Astrocyte of the cerebellum (primary cell): ENCODE measurements around the gene HLA-DMB.

Experiments
- DNase-seq: peaks from one replicate; pipeline ENCODE4 v3.0.0-alpha.2; 2011; ENCODE audit warnings: low read depth
- H3K4me3 ChIP-seq: 2 replicates; pipeline ENCODE4 v1.5.1; 2011; ENCODE audit warnings: mild to moderate bottlenecking, low read depth, low read length, moderate library complexity
- in situ Hi-C: cut with HindIII; loops from 2 replicates; pipeline ENCODE4 v1.10.0; 2017; ENCODE audit warnings: low sequenced_read_pairs
- TF ChIP-seq, protein P1 (sequence below): IDR thresholded peaks from 2 replicates; pipeline ENCODE4 v1.5.1; 2012; ENCODE audit warnings: low read length, low read depth, moderate library complexity, mild to moderate bottlenecking; ENCODE audit errors: missing control alignments

The HLA-DMB gene

GRCh38 chr6:32912951-32913350 is 27.9 kb downstream of the HLA-DMB start:
- DNase-seq: no peak
- no peak overlapping the region for H3K4me3 ChIP-seq
- TF ChIP-seq, protein P1, sequence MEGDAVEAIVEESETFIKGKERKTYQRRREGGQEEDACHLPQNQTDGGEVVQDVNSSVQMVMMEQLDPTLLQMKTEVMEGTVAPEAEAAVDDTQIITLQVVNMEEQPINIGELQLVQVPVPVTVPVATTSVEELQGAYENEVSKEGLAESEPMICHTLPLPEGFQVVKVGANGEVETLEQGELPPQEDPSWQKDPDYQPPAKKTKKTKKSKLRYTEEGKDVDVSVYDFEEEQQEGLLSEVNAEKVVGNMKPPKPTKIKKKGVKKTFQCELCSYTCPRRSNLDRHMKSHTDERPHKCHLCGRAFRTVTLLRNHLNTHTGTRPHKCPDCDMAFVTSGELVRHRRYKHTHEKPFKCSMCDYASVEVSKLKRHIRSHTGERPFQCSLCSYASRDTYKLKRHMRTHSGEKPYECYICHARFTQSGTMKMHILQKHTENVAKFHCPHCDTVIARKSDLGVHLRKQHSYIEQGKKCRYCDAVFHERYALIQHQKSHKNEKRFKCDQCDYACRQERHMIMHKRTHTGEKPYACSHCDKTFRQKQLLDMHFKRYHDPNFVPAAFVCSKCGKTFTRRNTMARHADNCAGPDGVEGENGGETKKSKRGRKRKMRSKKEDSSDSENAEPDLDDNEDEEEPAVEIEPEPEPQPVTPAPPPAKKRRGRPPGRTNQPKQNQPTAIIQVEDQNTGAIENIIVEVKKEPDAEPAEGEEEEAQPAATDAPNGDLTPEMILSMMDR: no peak
- in situ Hi-C loops: loop anchor here (5.0 kb wide), 1 partner anchor 34 kb away; no protein-coding TSS in a partner anchor

DNA sequence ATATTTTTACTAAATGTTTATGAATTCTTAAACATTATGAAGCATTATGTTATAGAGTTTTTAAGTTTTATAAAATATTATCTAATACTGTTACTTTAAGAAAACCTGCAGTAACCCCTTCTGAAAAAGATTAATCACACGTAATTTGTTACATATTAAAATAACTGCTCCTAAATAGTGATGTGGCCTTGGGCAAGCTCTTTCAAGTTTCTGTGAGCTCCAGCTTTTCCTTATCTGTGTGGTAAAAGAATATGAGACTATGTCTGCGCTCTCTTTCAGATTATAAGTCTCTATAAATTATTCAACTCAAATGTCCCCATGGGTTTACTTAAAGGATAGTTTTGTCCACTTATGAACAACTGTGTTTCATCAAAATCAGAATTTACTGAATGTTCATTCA is 31.9 kb downstream of the HLA-DMB start:
- in situ Hi-C loops: loop anchor here (5.0 kb wide), 1 partner anchor 78 kb away; no protein-coding TSS in a partner anchor
- TF ChIP-seq, protein P1: no peak
- no peak overlapping the region for H3K4me3 ChIP-seq
- no peak for DNase-seq

DNA sequence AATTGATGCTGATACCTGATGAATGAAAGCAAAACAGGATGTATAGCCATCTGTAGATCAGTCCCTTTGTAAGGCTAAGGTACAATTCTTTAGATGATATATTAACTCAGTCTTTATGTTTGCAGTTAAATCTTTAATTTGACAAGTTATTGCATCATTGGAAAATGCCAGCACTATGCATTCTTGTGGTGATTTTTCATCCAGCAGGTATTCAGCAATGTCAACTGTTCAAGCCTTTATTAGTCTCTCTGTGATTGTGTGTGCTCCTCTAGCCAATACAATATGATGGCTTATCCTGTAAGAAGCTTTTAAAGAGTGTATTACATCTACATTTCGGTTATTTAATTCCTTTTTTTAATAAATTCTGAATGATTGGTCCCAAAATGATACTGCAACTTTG is 34.3 kb downstream of the HLA-DMB start:
- in situ Hi-C loops: loop anchor here (5.0 kb wide), 1 partner anchor 81 kb away; no protein-coding TSS in a partner anchor
- TF ChIP-seq, protein P1: no peak
- no peak for DNase-seq
- H3K4me3 ChIP-seq: no peak overlapping the region

GRCh38 chr6:32905078-32905477 is 35.8 kb downstream of the HLA-DMB start:
- no peak for DNase-seq
- H3K4me3 ChIP-seq: no peak overlapping the region
- in situ Hi-C loops: loop anchor here (5.0 kb wide), 1 partner anchor 82 kb away; no protein-coding TSS in a partner anchor
- TF ChIP-seq, protein P1: no peak

DNA sequence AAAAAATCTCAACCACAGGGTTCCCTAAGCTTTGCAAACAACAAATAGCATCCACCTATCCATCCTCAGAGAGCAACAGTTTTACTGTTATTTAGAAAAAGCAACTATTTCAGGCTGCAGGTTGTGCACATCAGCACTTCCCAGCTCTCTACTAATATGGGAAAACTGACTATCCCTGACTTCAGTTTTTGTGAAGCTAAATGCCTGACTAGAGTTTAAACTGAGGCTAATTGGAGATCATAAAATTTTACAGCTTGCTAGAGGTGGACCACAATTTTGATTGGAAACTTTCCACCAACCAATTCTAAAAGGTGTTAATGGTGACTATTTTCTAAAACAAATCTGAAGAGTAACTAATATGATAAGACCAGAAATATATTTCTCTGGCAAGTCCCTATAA is 36.9 kb downstream of the HLA-DMB start:
- in situ Hi-C loops: no loop called here
- H3K4me3 ChIP-seq: no peak overlapping the region
- no peak for DNase-seq
- TF ChIP-seq, protein P1: no peak

DNA sequence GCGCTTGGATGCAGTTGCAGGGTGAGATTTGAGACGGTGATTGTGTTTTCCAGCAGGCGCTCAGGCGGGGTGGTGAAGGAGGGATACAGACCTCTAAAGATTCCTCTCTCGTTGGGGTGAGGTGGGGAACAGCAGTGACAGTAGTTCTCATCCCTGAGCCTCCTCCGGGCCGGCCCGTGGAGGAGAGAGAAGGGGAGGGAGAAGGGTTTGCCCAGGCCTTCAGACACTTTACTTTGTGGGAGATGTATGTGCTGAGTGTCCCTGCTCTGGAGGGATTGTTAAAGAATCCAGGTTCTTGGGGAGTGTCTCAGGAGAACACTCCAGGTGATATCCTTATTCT is 45.9 kb downstream of the HLA-DMB start:
- DNase-seq: no peak
- TF ChIP-seq, protein P1: no peak
- in situ Hi-C loops: no loop called here
- H3K4me3 ChIP-seq: peak overlapping the region; percentile 83
